Choroid plexus epithelial cell (primary cell): ENCODE results near the gene PARL.

Experiments
- DNase-seq: peaks from one replicate; pipeline ENCODE4 v3.0.0-alpha.2; 2010; ENCODE audit warnings: low read depth
- H3K4me3 ChIP-seq: 2 replicates; pipeline ENCODE4 v1.5.1; 2011; ENCODE audit warnings: low read depth, mild to moderate bottlenecking, control low read depth, low read length, moderate library complexity
- TF ChIP-seq, protein P1 (sequence below): conservative IDR thresholded peaks from 2 replicates; pipeline ENCODE4 v1.5.1; 2011; ENCODE audit warnings: low read depth, mild to moderate bottlenecking, control low read depth, inconsistent platforms, low read length, moderate library complexity

PARL gene

DNA sequence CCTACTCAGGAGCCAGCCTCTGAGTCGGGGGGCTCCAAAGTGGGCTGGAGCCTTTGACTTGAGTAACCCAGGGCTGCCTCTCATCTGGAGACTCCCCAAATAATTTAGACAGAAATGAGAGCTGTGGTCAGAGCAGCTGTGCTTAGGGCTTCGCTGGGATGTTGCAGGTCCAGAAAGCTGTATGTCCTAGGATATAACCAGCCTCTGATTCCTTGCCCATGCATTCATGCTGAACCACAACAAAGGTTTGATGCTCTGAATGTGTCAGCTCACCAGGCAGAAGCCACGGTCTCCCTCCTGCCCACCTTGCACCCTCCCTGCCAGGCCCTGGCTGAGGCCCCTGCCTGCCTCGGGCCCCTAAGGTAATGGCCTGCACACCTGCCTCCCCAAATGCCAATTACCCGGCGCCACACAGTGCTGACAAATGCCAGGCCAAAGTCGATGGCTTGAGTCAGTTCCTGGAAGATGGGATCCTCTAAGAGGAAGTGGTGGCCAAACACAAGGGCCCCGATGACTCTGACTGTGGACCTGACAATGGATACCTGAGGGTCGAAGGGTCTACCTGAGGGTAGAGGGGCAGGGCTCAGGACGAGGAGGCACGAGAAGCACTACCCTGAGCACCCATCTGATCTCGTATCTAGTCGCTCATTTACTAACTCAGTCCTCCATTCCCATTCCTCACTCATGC is 21.7 kb upstream of the PARL start:
- no peak for DNase-seq
- TF ChIP-seq, protein P1, sequence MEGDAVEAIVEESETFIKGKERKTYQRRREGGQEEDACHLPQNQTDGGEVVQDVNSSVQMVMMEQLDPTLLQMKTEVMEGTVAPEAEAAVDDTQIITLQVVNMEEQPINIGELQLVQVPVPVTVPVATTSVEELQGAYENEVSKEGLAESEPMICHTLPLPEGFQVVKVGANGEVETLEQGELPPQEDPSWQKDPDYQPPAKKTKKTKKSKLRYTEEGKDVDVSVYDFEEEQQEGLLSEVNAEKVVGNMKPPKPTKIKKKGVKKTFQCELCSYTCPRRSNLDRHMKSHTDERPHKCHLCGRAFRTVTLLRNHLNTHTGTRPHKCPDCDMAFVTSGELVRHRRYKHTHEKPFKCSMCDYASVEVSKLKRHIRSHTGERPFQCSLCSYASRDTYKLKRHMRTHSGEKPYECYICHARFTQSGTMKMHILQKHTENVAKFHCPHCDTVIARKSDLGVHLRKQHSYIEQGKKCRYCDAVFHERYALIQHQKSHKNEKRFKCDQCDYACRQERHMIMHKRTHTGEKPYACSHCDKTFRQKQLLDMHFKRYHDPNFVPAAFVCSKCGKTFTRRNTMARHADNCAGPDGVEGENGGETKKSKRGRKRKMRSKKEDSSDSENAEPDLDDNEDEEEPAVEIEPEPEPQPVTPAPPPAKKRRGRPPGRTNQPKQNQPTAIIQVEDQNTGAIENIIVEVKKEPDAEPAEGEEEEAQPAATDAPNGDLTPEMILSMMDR, result no peak
- no peak overlapping the region for H3K4me3 ChIP-seq

- H3K4me3 ChIP-seq, result no peak overlapping the region
- TF ChIP-seq, protein P1, result no peak
- DNase-seq, result no peak
Measured at GRCh38 chr3:183904833-183905780, 20.4 kb upstream of the PARL start.

GRCh38 chr3:183898028-183898431 is 13.3 kb upstream of the PARL start:
- H3K4me3 ChIP-seq, result no peak overlapping the region
- DNase-seq, result no peak
- TF ChIP-seq, protein P1, result no peak

DNA sequence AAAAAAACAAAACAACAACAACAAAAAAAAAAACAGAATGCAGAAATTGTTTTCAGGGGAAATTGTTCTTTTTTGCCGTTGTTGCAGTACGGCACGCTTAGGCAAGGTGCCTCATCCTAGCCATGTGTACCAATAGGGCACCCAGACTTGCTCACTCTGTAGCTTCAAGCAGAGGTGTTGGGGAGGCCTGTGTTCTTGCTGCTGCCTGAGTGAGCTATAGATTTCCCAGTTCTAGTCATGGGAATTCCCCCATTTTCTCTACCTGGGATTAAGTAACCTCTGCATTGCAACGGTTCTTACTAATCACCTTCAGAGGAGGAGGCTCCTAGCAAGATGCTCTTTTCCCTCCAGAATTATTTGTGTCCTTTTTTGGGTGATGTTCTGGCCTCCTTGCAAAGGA is 12.9 kb upstream of the PARL start:
- TF ChIP-seq, protein P1, result no peak
- DNase-seq, result no peak
- no peak overlapping the region for H3K4me3 ChIP-seq

GRCh38 chr3:183896610-183897009 is 11.9 kb upstream of the PARL start:
- TF ChIP-seq, protein P1, result no peak
- DNase-seq, result no peak
- H3K4me3 ChIP-seq, result no peak overlapping the region

DNA sequence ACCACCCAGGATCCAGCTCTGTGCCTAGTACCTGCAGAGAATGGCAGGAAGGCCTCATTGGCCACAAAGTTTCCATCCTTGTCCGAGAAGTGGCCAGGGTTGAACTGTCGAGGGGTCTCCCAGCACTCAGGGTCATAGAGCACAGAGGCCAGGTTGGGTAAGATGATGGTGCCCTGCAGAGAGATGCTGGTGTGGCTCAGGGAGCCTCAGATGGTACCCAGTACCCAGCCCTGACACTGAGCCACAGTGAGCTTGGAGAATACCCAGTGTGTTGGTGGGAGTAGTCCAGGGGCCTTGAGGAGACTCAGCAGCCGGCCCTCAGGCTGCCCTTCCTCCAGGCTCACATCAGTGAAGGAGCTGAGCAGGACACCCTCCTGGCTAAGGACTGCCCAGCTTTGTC is 11.5 kb upstream of the PARL start:
- no peak for DNase-seq
- no peak overlapping the region for H3K4me3 ChIP-seq
- TF ChIP-seq, protein P1, result no peak
